ENCODE data around the gene LARGE1.

DNA sequence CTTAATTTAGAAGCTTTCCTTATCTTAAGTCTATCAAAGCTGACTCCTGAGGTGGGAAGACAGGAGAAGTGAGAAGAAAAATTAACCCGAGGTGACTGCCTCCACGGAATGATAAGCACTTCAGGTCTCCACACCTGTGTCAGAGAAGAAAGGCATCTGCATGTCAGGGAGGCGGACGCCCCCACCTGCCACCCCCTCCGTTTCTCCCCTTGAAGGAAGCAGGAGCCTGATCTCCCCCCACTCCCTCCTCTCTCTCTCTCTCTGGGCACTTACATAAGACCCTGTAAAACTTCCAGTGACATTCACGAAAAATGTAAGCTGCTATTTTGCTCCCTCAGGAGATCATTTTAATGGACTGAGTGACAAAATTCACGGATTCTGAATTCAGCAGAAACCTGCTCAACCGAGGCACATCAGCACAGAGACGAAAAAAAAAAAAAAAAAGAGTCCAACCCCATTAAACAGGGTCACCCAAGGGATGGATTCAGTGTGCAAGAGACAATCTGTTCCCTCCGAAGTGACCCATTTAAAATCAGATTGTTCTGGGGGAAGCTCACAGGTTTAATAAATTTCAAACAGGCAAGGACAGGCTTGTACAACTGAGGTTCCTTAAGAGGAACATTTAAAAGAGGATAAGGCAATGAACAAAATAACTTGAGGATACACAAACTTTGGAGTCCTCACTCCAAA, 1.5 kb downstream of the LARGE1 start:
- TF ChIP-seq, protein P1, sequence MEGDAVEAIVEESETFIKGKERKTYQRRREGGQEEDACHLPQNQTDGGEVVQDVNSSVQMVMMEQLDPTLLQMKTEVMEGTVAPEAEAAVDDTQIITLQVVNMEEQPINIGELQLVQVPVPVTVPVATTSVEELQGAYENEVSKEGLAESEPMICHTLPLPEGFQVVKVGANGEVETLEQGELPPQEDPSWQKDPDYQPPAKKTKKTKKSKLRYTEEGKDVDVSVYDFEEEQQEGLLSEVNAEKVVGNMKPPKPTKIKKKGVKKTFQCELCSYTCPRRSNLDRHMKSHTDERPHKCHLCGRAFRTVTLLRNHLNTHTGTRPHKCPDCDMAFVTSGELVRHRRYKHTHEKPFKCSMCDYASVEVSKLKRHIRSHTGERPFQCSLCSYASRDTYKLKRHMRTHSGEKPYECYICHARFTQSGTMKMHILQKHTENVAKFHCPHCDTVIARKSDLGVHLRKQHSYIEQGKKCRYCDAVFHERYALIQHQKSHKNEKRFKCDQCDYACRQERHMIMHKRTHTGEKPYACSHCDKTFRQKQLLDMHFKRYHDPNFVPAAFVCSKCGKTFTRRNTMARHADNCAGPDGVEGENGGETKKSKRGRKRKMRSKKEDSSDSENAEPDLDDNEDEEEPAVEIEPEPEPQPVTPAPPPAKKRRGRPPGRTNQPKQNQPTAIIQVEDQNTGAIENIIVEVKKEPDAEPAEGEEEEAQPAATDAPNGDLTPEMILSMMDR (IDR thresholded peaks at IDR 0.05), result no peak
- TF ChIP-seq POLR2A (IDR thresholded peaks at IDR 0.05), result no peak

All from uterus (tissue), 2 donors.